Right cardiac atrium (tissue), 5 donors: ENCODE results near the gene SMIM22. TPM values are rescaled to one million over a fixed set of nuclear protein-coding genes. Genes with fewer than 3 reads are reported as not detected.
A peak's percentile ranks its signal among the peaks of the same experiment; 100 is the strongest.

Experiments
- ATAC-seq, 2 donors: fragments of 200-7000 bp; cut with Tn5 transposase; one replicate each; pipeline versions ENCODE4 v1.8.0 to v1.9.1; 2020; ENCODE audit warnings: moderate library complexity in 2 of 2, mild to moderate bottlenecking in 1 of 2
- DNase-seq, 3 donors: peaks; one replicate each; pipeline ENCODE4 v3.0.0-alpha.2; 2020
- H3K27ac ChIP-seq: one replicate; pipeline ENCODE4 v1.5.1; 2013; ENCODE audit warnings: mild to moderate bottlenecking, low read length, control low read depth, moderate library complexity
- H3K27me3 ChIP-seq: one replicate; pipeline ENCODE4 v1.6.1; 2013; ENCODE audit not compliant: control insufficient read depth, insufficient read depth
- H3K4me1 ChIP-seq: one replicate; pipeline ENCODE4 v1.6.1; 2013; ENCODE audit warnings: low read length; ENCODE audit not compliant: control insufficient read depth, insufficient read depth
- H3K4me3 ChIP-seq: one replicate; pipeline ENCODE4 v1.5.1; 2013; ENCODE audit warnings: low read length, control low read depth
- H3K9me3 ChIP-seq: one replicate; pipeline ENCODE4 v1.6.1; 2013; ENCODE audit warnings: low read length; ENCODE audit not compliant: control insufficient read depth
- WGBS: extraction: QIAGEN DNeasy Blood & Tissue Kit; methylation state at CpG from one replicate; pipeline ENCODE4 v1.1.7; 2013; 5-methylcytosine and 5-hydroxymethylcytosine counted together
- intact Hi-C, 4 donors: fragments of 100-400 bp; cut with DNase I; formaldehyde crosslinking; loops; one replicate each; pipeline versions ENCODE4 v1.11.0 to v1.14.0; 2022 to 2023
- polyA plus RNA-seq: library from polyadenylated mRNA; stranded (reverse); fragments of 200-250 nt; gene quantifications from one replicate; pipeline ENCODE4 v1.2.3, GENCODE V29; 2013
- total RNA-seq, 4 donors: library from RNA; stranded (reverse); fragmentation: NEBNext Ultra II Directional; extraction: Animal tissue kit (Norgen Biotek cat#: 25700); gene quantifications; one replicate each; pipeline ENCODE4 v1.2.1, GENCODE V29; 2021
- donor health status: healthy with polysubstance abuse.
- donor health status: DM: no; HTN: yes; CAD: no.
- donor health status: DM: no; HTN: no; CAD: no.
- donor health status: DM: no; HTN: yes; CAD: no; lungs with severe emphysema.
- donor health status: DM: yes; HTN: yes; CAD: no.

The SMIM22 gene
- total and polyA plus RNA-seq, 5 donors: not detected

DNA sequence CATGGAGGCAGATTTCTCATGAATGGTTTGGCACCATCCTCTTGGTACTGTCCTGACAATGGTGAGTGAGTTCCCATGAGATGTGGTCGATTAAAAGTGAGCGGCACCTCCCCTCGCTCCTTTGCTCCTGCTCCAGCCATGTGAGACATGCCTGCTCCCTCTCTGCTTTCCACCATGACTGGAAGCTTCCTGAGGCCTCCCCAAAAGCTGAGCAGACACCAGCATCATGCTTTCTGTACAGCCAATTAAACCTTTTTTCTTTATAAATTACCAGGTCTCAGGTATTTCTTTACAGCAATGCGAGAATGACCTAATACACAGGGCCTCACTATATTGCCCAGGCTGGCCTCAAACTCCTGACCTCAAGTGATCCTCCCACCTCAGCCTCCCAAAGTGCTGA is 40.3 kb upstream of the SMIM22 start:
- ATAC-seq: no peak

GRCh38 chr16:4755687-4756086 is 39.5 kb upstream of the SMIM22 start:
- 98% methylated on average over 6 of the region's 6 CpGs for WGBS
- intact Hi-C loops: no loop called here

More for the DNA sequence above, 40.3 kb upstream of the SMIM22 start:
- WGBS: 100% methylated on average over 4 of the region's 4 CpGs
- intact Hi-C loops: no loop called here
- Histone ChIP-seq H3K9me3 (no peaks in the 10 kb centered on the region), H3K4me1 (no peaks in the 10 kb centered on the region), H3K4me3 (no peak overlapping the region), H3K27ac (no peak overlapping the region), H3K27me3 (no peaks in the 10 kb centered on the region)
- DNase-seq: peak in 2 of 3 donors; percentile 4 to 23

GRCh38 chr16:4760221-4760910 is 34.8 kb upstream of the SMIM22 start:
- H3K27ac ChIP-seq: no peak overlapping the region
- DNase-seq: peak in 2 of 3 donors; percentile 34 to 43
- H3K4me3 ChIP-seq: no peak overlapping the region
- no peak for ATAC-seq
- no peaks in the 10 kb centered on the region for H3K27me3 ChIP-seq
- no peaks in the 10 kb centered on the region for H3K9me3 ChIP-seq
- intact Hi-C loops: no loop called here
- 90% methylated on average over 23 of the region's 23 CpGs for WGBS
- H3K4me1 ChIP-seq: no peaks in the 10 kb centered on the region

More at GRCh38 chr16:4755687-4756086, 39.5 kb upstream of the SMIM22 start:
- no peak overlapping the region for H3K27ac ChIP-seq
- ATAC-seq (no peak), DNase-seq (no peak)
- no peaks in the 10 kb centered on the region for H3K9me3 ChIP-seq
- no peaks in the 10 kb centered on the region for H3K4me1 ChIP-seq
- H3K27me3 ChIP-seq: no peaks in the 10 kb centered on the region
- no peak overlapping the region for H3K4me3 ChIP-seq

- Histone ChIP-seq H3K9me3 (no peaks in the 10 kb centered on the region), H3K27me3 (no peaks in the 10 kb centered on the region), H3K27ac (no peak overlapping the region), H3K4me1 (peaks cover 2% of the 10 kb centered on the region), H3K4me3 (no peak overlapping the region)
- intact Hi-C loops: no loop called here
- ATAC-seq: no peak
- DNase-seq: peak in 2 of 3 donors; percentile 28 to 37
- WGBS: 88% methylated on average over 9 of the region's 9 CpGs
Measured at GRCh38 chr16:4762205-4762604, 33.0 kb upstream of the SMIM22 start.

- no peak overlapping the region for H3K27ac ChIP-seq
- ATAC-seq (no peak), DNase-seq (peak in 1 of 3 donors; percentile 56)
- peaks cover 2% of the 10 kb centered on the region for H3K4me1 ChIP-seq
- intact Hi-C loops: no loop called here
- H3K4me3 ChIP-seq: no peak overlapping the region
- 92% methylated on average over 7 of the region's 7 CpGs for WGBS
- no peaks in the 10 kb centered on the region for H3K9me3 ChIP-seq
- no peaks in the 10 kb centered on the region for H3K27me3 ChIP-seq
Measured at GRCh38 chr16:4763791-4764190, 31.4 kb upstream of the SMIM22 start.

- Histone ChIP-seq H3K27me3 (no peaks in the 10 kb centered on the region), H3K27ac (no peak overlapping the region), H3K9me3 (no peaks in the 10 kb centered on the region), H3K4me3 (peak overlapping the region; percentile 74), H3K4me1 (peaks cover 2% of the 10 kb centered on the region)
- peak in 1 of 3 donors; percentile 40 for DNase-seq
- intact Hi-C loops: no loop called here
- no peak for ATAC-seq
- WGBS: 63% methylated on average over 26 of the region's 26 CpGs
Measured at GRCh38 chr16:4765511-4766474, 29.4 kb upstream of the SMIM22 start.

- intact Hi-C loops: no loop called here
- DNase-seq: peak; percentile 99 to 100 (median 100)
- no peaks in the 10 kb centered on the region for H3K9me3 ChIP-seq
- H3K4me3 ChIP-seq: peak within 1 kb of the TSS; percentile 74
- H3K27ac ChIP-seq: peak within 1 kb of the TSS; percentile 92
- WGBS: 4% methylated on average over 72 of the region's 72 CpGs
- H3K4me1 ChIP-seq: peaks cover 2% of the 10 kb centered on the region
- H3K27me3 ChIP-seq: no peaks in the 10 kb centered on the region
- ATAC-seq: peak; percentile 95 to 97
Measured at GRCh38 chr16:4766875-4767628, 28.1 kb upstream of the SMIM22 start, which contains the start of gene ZNF500. Gene ZNF500, minus strand, starts transcription at chr16:4767162. Its CDS starts 1,184 bp downstream, at chr16:4765978.

GRCh38 chr16:4767872-4768548 is 27.2 kb upstream of the SMIM22 start:
- H3K27me3 ChIP-seq: no peaks in the 10 kb centered on the region
- H3K4me1 ChIP-seq: peaks cover 2% of the 10 kb centered on the region
- ATAC-seq: no peak
- peak in 1 of 3 donors; percentile 35 for DNase-seq
- peak overlapping the region; percentile 80 for H3K4me3 ChIP-seq
- intact Hi-C loops: no loop called here
- WGBS: 56% methylated on average over 17 of the region's 17 CpGs
- H3K27ac ChIP-seq: peak overlapping the region; percentile 92
- no peaks in the 10 kb centered on the region for H3K9me3 ChIP-seq

DNA sequence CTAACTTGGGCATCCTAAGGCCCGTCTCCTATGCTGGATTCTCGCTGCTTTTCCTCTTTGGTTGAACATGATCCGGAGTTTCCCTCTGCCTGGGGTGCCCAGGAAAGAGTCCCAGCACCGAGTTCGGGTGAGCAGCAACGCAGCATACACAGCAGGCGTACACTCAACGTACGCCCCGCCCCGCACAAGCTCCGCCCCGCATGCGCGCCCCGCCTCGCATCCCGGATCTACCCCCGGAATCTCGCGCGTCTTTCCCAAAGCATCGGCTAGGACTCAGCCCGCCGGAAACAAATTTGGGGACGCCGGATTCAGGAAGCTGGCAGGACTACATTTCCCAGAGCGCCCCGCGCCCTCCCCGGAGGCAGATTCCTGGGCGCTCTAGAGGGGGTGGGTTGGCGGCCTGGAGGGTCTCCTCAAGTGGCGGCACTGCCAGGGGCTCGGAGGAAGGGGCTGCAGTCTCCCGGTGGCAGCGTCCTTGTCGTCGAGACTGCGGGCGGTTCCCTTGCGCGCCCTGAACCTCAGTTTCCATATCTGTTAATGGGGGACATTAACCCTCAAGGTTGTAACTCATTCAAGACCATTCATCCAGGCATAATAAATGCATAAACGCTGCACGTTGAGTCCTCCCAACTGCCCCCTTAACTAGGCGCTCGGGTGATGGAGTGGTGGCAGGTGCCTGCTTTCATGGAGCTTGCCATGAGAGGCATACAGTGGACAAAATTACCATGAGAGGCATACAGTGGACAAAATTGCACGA is 26.4 kb upstream of the SMIM22 start:
- WGBS: 4% methylated on average over 48 of the region's 48 CpGs
- peak; percentile 94 to 96 for ATAC-seq

DNA sequence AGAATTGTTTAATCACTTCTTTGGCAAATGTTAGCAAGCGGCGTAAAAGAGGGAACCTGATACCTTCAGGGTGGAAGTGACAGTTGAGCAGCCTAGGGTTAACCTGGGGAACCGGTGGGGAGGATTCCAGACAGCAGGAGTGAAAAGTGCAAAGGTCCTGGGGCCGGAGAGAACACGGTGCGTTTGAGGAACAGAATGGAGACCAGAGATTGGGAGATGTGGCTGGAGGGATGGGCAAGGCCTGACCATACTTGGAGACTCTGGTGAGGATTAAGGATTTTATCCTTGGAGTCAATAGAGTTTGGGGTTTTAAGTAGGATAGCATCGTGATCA is 25.9 kb upstream of the SMIM22 start:
- intact Hi-C loops: no loop called here
- Histone ChIP-seq H3K27ac (no peak overlapping the region), H3K9me3 (no peaks in the 10 kb centered on the region), H3K4me1 (peaks cover 2% of the 10 kb centered on the region), H3K4me3 (no peak overlapping the region), H3K27me3 (no peaks in the 10 kb centered on the region)
- ATAC-seq (no peak), DNase-seq (no peak)
- 57% methylated on average over 7 of the region's 7 CpGs for WGBS

More for the DNA sequence above, 26.4 kb upstream of the SMIM22 start:
- intact Hi-C loops: no loop called here
- Histone ChIP-seq H3K27ac (peak overlapping the region; percentile 92), H3K4me1 (peaks cover 2% of the 10 kb centered on the region), H3K9me3 (no peaks in the 10 kb centered on the region), H3K4me3 (peak overlapping the region; percentile 80), H3K27me3 (no peaks in the 10 kb centered on the region)
- DNase-seq: peak; percentile 97 to 99 (median 98)
